ENCODE measurements around the gene CHRNA10. TPM values are rescaled to one million over a fixed set of nuclear protein-coding genes. Genes with fewer than 3 reads are reported as not detected.

The CHRNA10 gene
- total RNA-seq, 4 donors from 2014 or later = 0.46 to 1.9 (median 1.2) TPM

- WGBS = 70% methylated on average over 8 of the region's 8 CpGs
- Histone ChIP-seq H3K36me3 (no peaks in the 10 kb centered on the region), H3K4me3 (peak overlapping the region in 1 of 4 donors; percentile 66), H3K27ac (replicated peaks in 1 of 4) (no peak overlapping the region), H3K4me1 (peaks cover 11 to 22% (median 19%) of the 10 kb centered on the region in 4 donors), H3K9me3 (no peaks in the 10 kb centered on the region), H3K27me3 (peaks cover 0 to 9% (median 0%) of the 10 kb centered on the region in 4 donors)
- intact Hi-C loops (cut with DNase I) = no loop called here
- TF ChIP-seq POLR2AphosphoS5 (IDR thresholded peaks at IDR 0.05) (no peak), EP300 (IDR thresholded peaks at IDR 0.05) (no peak), POLR2A (IDR thresholded peaks at IDR 0.05; ENCODE audit: low read depth) (no peak)
- TF ChIP-seq, protein P1, sequence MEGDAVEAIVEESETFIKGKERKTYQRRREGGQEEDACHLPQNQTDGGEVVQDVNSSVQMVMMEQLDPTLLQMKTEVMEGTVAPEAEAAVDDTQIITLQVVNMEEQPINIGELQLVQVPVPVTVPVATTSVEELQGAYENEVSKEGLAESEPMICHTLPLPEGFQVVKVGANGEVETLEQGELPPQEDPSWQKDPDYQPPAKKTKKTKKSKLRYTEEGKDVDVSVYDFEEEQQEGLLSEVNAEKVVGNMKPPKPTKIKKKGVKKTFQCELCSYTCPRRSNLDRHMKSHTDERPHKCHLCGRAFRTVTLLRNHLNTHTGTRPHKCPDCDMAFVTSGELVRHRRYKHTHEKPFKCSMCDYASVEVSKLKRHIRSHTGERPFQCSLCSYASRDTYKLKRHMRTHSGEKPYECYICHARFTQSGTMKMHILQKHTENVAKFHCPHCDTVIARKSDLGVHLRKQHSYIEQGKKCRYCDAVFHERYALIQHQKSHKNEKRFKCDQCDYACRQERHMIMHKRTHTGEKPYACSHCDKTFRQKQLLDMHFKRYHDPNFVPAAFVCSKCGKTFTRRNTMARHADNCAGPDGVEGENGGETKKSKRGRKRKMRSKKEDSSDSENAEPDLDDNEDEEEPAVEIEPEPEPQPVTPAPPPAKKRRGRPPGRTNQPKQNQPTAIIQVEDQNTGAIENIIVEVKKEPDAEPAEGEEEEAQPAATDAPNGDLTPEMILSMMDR (IDR thresholded peaks at IDR 0.05) = no peak
- DNase-seq (ENCODE audit: extremely low spot score) = no peak
Measured at GRCh38 chr11:3641191-3641590, 30.0 kb downstream of the CHRNA10 start.

GRCh38 chr11:3639841-3640240, 31.3 kb downstream of the CHRNA10 start:
- Histone ChIP-seq H3K4me3 (no peak overlapping the region), H3K4me1 (peaks cover 11 to 22% (median 19%) of the 10 kb centered on the region in 4 donors), H3K27me3 (peaks cover 0 to 5% (median 0%) of the 10 kb centered on the region in 4 donors), H3K36me3 (no peaks in the 10 kb centered on the region), H3K27ac (replicated peaks in 1 of 4) (no peak overlapping the region), H3K9me3 (no peaks in the 10 kb centered on the region)
- 92% methylated on average over 13 of the region's 14 CpGs for WGBS
- TF ChIP-seq POLR2A (IDR thresholded peaks at IDR 0.05; ENCODE audit: low read depth) (no peak), EP300 (IDR thresholded peaks at IDR 0.05) (no peak), POLR2AphosphoS5 (IDR thresholded peaks at IDR 0.05) (no peak)
- TF ChIP-seq, protein P1 (IDR thresholded peaks at IDR 0.05) = no peak
- intact Hi-C loops (cut with DNase I) = no loop called here
- DNase-seq (ENCODE audit: extremely low spot score) = no peak

DNA sequence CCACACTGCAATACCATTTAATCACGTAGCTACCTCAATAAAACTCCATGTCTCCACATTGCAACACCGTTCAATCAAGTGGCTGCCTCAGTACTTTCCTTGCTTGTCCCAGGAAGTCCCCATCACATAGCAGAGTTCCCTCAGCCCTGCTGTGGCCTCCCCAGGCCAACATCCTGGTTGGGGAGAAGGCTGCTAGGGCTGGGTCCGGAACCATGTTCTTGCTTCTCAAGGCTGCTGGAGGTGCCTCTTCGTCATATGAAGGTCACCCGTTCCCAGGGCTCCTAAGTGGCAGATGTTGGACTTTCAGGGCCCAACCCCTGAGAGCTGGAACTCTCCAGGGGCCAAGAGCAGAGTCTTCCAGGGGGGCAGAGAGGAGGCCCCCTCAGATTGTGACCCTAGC, 32.7 kb downstream of the CHRNA10 start:
- no peaks in the 10 kb centered on the region for H3K9me3 ChIP-seq
- intact Hi-C loops (cut with DNase I) = no loop called here
- no peak overlapping the region for H3K4me3 ChIP-seq
- peaks cover 0 to 5% (median 0%) of the 10 kb centered on the region in 4 donors for H3K27me3 ChIP-seq
- TF ChIP-seq EP300 (IDR thresholded peaks at IDR 0.05) (no peak), POLR2AphosphoS5 (IDR thresholded peaks at IDR 0.05) (no peak), POLR2A (IDR thresholded peaks at IDR 0.05; ENCODE audit: low read depth) (no peak)
- TF ChIP-seq, protein P1 (IDR thresholded peaks at IDR 0.05) = no peak
- no peak for DNase-seq (ENCODE audit: extremely low spot score)
- 97% methylated on average over 3 of the region's 5 CpGs for WGBS
- H3K27ac ChIP-seq (replicated peaks in 1 of 4) = no peak overlapping the region
- peaks cover 9 to 22% (median 18%) of the 10 kb centered on the region in 4 donors for H3K4me1 ChIP-seq
- no peaks in the 10 kb centered on the region for H3K36me3 ChIP-seq

DNA sequence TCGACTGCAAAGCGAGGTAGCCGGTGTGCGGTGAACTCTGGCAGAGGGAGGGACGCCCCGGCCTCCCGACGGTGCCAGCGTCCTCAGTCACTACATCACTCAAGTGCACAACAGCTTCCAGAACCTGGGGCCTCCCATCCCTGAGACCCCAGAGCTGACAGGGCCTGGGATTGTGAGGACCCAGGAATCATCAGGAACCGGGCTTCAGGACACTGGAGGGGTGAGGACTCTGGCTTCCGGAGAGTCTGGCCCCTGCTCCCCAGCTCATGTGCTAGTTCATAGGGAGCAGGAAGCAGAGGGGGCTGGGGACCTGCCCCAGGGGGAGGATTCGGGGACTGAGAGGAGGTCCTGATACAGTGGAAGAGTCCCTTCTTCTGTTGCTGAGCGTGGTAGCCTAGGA, 34.0 kb downstream of the CHRNA10 start:
- peaks cover 0 to 9% (median 5%) of the 10 kb centered on the region in 4 donors for H3K4me1 ChIP-seq
- H3K27ac ChIP-seq (replicated peaks in 1 of 4) = no peak overlapping the region
- WGBS = 96% methylated on average over 7 of the region's 13 CpGs
- no peak for DNase-seq (ENCODE audit: extremely low spot score)
- TF ChIP-seq POLR2AphosphoS5 (IDR thresholded peaks at IDR 0.05) = no peak
- TF ChIP-seq EP300 (IDR thresholded peaks at IDR 0.05) = no peak
- H3K36me3 ChIP-seq = no peaks in the 10 kb centered on the region
- intact Hi-C loops (cut with DNase I) = no loop called here
- H3K9me3 ChIP-seq = no peaks in the 10 kb centered on the region
- H3K27me3 ChIP-seq = peaks cover 0 to under 1% (median 0%) of the 10 kb centered on the region in 4 donors
- H3K4me3 ChIP-seq = no peak overlapping the region

DNA sequence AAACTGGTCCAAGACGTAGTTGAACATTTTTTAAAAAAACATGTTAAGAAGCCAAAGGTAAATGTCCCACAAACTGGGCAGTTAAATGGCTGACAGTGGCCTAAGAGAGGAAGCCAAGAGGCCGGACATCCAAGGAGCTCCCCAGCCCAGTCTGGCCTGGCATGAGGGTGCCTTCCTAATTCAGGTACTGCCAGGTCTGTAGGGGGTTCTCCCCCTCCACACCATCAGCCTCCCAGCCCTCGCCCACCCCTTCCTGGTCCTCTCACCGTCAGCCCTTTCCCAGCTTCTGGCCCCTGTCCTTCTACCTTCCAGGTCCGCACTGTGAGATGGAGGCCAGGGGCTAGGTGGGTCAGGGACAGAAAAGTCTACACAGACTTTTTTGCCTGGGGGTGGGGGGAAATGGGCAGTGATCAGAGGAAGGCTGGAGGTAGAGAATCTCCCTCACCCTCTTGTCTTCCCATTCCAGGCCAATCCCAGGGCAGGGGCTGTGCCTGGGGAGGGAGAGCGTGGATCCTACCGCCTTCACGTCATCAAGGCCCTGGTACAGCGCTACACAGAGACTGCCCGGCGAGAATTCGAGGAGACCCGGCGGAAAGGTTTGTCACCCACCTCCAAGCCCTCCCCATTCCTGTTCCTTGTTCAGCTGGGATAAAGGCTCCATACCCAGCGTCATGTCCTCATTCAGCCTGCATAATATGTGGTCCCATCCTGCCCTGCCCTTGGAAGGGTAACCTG, 35.4 kb downstream of the CHRNA10 start:
- no peak for DNase-seq (ENCODE audit: extremely low spot score)
- no peak for TF ChIP-seq EP300 (IDR thresholded peaks at IDR 0.05)
- TF ChIP-seq, protein P1 (IDR thresholded peaks at IDR 0.05) = no peak
- TF ChIP-seq POLR2A (IDR thresholded peaks at IDR 0.05; ENCODE audit: low read depth) = no peak
- TF ChIP-seq POLR2AphosphoS5 (IDR thresholded peaks at IDR 0.05) = no peak
- 93% methylated on average over 15 of the region's 15 CpGs for WGBS
- H3K9me3 ChIP-seq = no peaks in the 10 kb centered on the region
- H3K4me1 ChIP-seq = no peaks in the 10 kb centered on the region
- no peak overlapping the region for H3K4me3 ChIP-seq
- no peaks in the 10 kb centered on the region for H3K36me3 ChIP-seq
- intact Hi-C loops (cut with DNase I) = no loop called here
- no peaks in the 10 kb centered on the region for H3K27me3 ChIP-seq
- H3K27ac ChIP-seq (replicated peaks in 1 of 4) = no peak overlapping the region

Measured in esophagus muscularis mucosa (tissue), 4 donors.